Activated T-helper 17 cell treated with anti-CD3 and anti-CD28 coated beads, Interleukin-2, amount 50 U/mL, for 72 hours (primary cell): ENCODE measurements around the gene GSTM5. TPM values are rescaled to one million over a fixed set of nuclear protein-coding genes. Genes with fewer than 3 reads are reported as not detected.
"Not testable (repeated sequence)": the region's sequence is repeated elsewhere in the genome, so short reads cannot be mapped to it uniquely, and the experiment has no call there.

Source experiments
- ATAC-seq: fragments of 150-1000 bp; cut with Tn5 transposase; replicated peaks from 2 replicates; pipeline ENCODE4 v1.10.0; 2021; ENCODE audit warnings: mild to moderate bottlenecking, moderate library complexity
- H3K27ac Mint-ChIP-seq: one replicate; pipeline ENCODE4 v1.8.0; 2022; ENCODE audit warnings: mixed read lengths
- H3K27me3 Mint-ChIP-seq: one replicate; pipeline ENCODE4 v1.8.0; 2022; ENCODE audit warnings: mixed read lengths
- H3K36me3 Mint-ChIP-seq: one replicate; pipeline ENCODE4 v1.8.0; 2022; ENCODE audit warnings: low read depth, mild to moderate bottlenecking, mixed read lengths
- H3K4me1 Mint-ChIP-seq: one replicate; pipeline ENCODE4 v1.8.0; 2022; ENCODE audit warnings: mixed read lengths
- H3K4me3 Mint-ChIP-seq: one replicate; pipeline ENCODE4 v1.8.0; 2022; ENCODE audit warnings: mild to moderate bottlenecking, mixed read lengths
- H3K9me3 Mint-ChIP-seq: one replicate; pipeline ENCODE4 v1.8.0; 2022; ENCODE audit warnings: mixed read lengths
- total RNA-seq, 2 donors: library from RNA; stranded (reverse); gene quantifications; one replicate each; pipeline ENCODE4 v1.2.3, GENCODE V29; 2022

GSTM5 gene
- total RNA-seq, 2 donors from 2014 or later = not detected

DNA sequence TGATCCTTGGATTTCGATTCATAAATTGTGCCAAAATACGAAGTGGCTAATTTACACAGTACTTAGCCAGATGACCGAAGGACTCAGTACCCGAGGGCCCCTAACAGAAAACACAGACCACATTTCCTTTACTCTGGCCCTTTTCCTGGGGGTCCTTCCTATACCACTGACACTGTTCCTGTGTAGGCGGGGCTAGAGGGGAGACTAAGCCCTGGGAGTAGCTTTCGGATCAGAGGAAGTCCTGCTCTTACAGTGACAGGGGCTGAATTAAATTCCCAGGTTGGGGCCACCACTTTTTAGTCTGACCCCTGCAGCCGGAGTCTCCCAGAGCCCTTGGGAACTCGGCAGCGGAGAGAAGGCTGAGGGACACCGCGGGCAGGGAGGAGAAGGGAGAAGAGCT, 24.9 kb upstream of the GSTM5 start:
- not testable (repeated sequence) for H3K27ac Mint-ChIP-seq, H3K9me3 Mint-ChIP-seq, H3K4me1 Mint-ChIP-seq, ATAC-seq, H3K27me3 Mint-ChIP-seq, H3K36me3 Mint-ChIP-seq, H3K4me3 Mint-ChIP-seq

DNA sequence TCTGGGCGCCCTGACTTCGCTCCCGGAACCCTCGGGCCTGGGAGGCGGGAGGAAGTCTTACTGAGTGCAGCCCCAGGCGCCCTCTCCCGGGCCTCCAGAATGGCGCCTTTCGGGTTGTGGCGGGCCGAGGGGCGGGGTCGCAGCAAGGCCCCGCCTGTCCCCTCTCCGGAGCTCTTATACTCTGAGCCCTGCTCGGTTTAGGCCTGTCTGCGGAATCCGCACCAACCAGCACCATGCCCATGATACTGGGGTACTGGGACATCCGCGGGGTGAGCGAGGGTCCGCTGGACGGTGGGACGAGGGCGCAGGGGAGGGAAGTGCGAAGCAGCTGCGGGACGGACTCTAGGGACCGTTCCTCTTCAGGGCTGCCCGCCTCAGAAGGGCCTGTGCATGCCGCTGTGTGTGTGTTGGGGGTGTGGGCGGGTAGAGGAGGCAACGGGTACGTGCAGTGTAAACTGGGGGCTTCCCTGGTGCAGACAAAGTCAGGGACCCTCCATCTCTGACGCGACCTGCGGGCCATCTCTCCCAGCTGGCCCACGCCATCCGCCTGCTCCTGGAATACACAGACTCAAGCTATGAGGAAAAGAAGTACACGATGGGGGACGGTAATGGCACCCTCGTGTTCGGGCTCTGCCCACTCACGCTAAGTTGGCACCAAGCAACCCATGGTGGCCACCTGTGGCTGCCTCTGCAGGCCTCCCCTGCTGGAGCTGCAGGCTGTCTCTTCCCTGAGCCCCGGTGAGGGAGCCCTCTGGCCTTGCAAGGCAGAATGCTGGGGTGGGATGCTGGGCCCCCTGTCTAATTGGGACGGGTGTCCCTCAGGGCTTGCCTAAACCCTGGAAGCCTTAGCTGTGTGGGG, 24.2 kb upstream of the GSTM5 start, which contains the start of gene GSTM1:
Gene GSTM1, plus strand, starts transcription at position 177 of the 859 bp plus-strand sequence. Its CDS starts 57 bp downstream, at position 234.
- no peak within 1 kb of the TSS for H3K27ac Mint-ChIP-seq
- H3K36me3 Mint-ChIP-seq = no peaks in the 10 kb centered on the region
- H3K4me3 Mint-ChIP-seq = no peak within 1 kb of the TSS
- no peak for ATAC-seq
- H3K9me3 Mint-ChIP-seq = no peaks in the 10 kb centered on the region
- H3K4me1 Mint-ChIP-seq = no peaks in the 10 kb centered on the region
- H3K27me3 Mint-ChIP-seq = no peaks in the 10 kb centered on the region

DNA sequence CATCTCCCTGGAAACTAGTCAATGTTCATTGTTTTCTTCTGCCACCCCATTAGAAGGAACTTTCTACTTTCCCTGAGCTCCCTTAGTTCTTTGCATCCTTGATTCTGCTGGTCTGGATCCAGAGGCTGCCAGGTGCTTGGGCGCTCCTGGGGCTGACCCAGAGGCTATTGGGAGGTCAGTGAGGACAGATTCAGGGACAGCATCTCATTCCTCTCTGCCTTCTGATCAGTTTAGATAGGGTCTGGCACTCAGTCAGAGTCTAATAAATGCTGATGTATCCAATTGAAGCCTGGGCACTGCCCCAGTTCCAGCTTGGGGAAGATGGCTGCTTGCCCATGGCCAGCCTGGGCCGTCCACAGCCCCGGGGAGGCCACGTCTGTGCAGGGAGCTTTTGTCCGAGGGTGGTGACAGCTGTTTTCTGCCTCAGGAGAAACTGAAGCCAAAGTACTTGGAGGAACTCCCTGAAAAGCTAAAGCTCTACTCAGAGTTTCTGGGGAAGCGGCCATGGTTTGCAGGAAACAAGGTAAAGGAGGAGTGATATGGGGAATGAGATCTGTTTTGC, 22.1 kb upstream of the GSTM5 start:
- no peak overlapping the region for H3K4me3 Mint-ChIP-seq
- ATAC-seq = no peak
- no peaks in the 10 kb centered on the region for H3K36me3 Mint-ChIP-seq
- no peak overlapping the region for H3K27ac Mint-ChIP-seq
- no peaks in the 10 kb centered on the region for H3K4me1 Mint-ChIP-seq
- H3K27me3 Mint-ChIP-seq = no peaks in the 10 kb centered on the region
- no peaks in the 10 kb centered on the region for H3K9me3 Mint-ChIP-seq

DNA sequence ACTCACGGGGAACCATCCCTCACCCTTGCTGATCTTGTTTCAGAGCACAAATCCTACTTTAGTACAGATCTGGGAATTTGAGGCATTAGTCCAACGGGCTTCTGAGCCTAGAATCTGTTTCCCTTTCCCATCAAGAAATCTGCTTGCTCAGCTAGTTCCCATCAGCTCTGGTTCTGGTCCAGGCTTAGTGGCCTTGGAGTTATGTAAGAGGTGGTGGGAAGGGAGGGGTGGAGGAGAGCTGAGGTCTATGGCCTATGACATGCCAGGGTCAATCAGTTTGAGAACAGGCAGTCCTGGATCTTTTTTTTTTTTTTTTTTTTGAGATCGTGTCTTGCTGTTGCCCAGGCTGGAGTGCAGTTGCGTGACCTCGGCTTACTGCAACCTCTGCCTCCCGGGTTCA, 20.3 kb upstream of the GSTM5 start:
- Mint-ChIP-seq H3K27ac (no peak overlapping the region), H3K27me3 (no peaks in the 10 kb centered on the region), H3K4me3 (no peak overlapping the region), H3K9me3 (no peaks in the 10 kb centered on the region), H3K36me3 (no peaks in the 10 kb centered on the region), H3K4me1 (no peaks in the 10 kb centered on the region)
- ATAC-seq = no peak

DNA sequence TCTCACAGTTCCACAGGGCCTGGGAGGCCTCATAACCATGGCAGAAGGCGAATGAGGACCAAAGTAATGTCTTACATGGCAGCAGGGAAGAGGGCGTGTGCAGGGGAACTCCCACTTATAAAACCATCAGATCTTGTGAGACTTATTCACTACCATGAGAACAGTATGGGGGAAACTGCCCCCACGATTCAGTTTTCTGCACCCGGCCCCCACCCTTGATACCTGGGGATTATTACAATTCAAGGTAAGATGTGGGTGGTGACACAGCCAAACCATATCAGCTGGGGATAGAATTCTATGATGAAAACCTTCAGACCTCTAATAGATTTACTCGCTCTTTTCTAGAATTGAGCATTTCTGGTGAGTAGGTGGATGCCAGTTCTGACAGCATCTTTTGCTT, 17.7 kb upstream of the GSTM5 start:
- ATAC-seq, H3K9me3 Mint-ChIP-seq, H3K36me3 Mint-ChIP-seq, H3K4me1 Mint-ChIP-seq, H3K27me3 Mint-ChIP-seq, H3K4me3 Mint-ChIP-seq, H3K27ac Mint-ChIP-seq: not testable (repeated sequence)

DNA sequence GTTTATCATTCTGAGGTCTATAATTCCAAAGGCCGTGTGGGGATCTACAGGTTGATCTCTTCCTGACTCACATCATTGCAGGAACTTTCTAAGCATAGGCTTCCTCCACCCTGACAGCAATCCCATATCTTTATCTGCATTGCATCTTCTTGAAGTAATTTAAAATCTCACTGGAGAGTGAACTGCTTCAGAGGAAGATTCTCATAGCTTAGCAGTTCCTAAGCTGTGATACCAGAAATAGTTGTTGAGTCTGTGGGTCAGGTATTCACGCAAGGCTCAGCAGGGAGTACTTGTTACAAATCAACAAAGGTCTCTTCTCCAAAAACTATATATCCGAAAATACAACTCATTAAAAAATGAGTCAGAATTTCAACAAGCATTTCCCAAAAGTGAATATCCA, 16.9 kb upstream of the GSTM5 start:
- H3K4me3 Mint-ChIP-seq, H3K27ac Mint-ChIP-seq, H3K27me3 Mint-ChIP-seq, H3K9me3 Mint-ChIP-seq, H3K36me3 Mint-ChIP-seq, ATAC-seq, H3K4me1 Mint-ChIP-seq: not testable (repeated sequence)

DNA sequence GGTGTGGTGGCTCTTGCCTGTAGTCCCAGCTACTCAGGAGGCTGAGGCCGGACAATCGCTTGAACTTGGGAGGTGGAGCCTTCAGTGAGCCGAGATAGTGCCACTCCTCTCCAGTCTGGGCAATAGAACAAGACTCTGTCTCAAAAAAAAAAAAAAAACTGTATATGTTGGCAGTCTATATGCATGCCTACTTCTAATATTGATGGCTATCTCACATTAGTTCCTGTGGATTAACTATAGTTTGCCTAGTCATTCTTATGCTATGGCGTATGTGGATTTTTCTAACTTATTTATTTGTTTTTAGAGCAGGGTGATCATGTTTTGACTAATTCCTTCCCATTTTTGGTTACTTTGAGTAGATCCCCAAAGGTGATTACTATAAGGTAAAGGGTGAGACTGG, 15.0 kb upstream of the GSTM5 start:
- H3K9me3 Mint-ChIP-seq = no peaks in the 10 kb centered on the region
- H3K4me3 Mint-ChIP-seq = no peak overlapping the region
- no peak overlapping the region for H3K27ac Mint-ChIP-seq
- H3K27me3 Mint-ChIP-seq = no peaks in the 10 kb centered on the region
- ATAC-seq = no peak
- H3K4me1 Mint-ChIP-seq = no peaks in the 10 kb centered on the region
- H3K36me3 Mint-ChIP-seq = no peaks in the 10 kb centered on the region

DNA sequence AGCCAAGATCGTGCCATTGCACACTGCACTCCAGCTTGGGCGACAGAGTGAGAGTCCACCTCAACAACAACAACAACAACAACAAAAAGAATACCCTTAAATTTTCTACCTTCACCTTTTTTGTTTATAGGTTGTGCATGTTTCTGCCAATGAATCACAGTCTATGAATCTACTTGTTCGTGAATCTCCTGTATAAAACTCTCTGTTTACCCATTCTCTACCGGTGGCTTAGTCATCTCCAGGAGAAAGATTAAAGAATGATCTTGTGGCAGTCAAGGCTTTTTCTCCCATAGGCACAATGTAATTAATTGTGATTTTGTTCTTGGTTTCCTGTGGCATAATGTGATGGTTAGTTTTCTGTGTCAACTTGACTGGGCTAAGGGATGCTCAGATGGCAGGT, 14.2 kb upstream of the GSTM5 start:
- not testable (repeated sequence) for ATAC-seq, H3K27ac Mint-ChIP-seq, H3K9me3 Mint-ChIP-seq, H3K4me1 Mint-ChIP-seq, H3K36me3 Mint-ChIP-seq, H3K4me3 Mint-ChIP-seq, H3K27me3 Mint-ChIP-seq

DNA sequence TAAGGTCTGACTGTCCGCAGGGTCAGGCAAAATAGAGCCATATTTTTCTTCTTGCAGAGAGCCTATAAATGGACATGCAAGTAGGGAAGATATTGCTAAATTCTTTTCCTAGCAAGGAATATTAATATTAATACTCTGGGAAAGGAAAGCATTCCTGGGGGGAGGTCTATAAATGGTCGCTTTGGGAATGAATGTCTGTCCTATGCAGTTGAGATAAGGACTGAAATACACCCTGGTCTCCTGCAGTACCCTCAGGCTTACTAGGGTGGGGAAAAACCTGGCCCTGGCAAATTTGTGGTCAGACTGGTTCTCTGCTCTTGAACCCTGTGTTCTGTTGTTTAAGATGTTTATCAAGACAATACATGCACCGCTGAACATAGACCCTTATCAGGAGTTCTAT, 9.1 kb upstream of the GSTM5 start:
- H3K4me3 Mint-ChIP-seq, H3K27me3 Mint-ChIP-seq, H3K36me3 Mint-ChIP-seq, H3K9me3 Mint-ChIP-seq, H3K4me1 Mint-ChIP-seq, H3K27ac Mint-ChIP-seq, ATAC-seq: not testable (repeated sequence)

DNA sequence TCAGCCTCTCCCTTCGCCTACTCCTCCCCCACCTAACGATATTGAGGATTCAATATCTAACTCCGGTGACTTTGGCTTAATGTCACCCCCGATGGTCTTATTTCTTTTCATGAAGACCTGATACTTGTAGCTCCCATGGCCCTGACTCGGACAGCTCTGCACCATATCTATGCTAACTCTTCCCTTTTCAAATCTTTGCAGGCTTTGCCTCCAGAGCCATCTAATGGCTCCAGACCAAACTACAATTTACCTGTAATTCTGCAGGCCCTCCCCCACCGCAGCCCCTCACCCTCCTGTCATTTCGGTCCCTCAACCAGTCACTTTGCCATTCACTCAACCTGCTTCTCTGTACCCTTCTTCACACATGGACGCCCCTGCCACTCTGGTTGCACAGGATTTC, 7.9 kb upstream of the GSTM5 start:
- Mint-ChIP-seq H3K27ac (no peak overlapping the region), H3K27me3 (peaks cover 7% of the 10 kb centered on the region), H3K4me1 (no peaks in the 10 kb centered on the region), H3K9me3 (peaks cover 3% of the 10 kb centered on the region), H3K4me3 (no peak overlapping the region), H3K36me3 (no peaks in the 10 kb centered on the region)
- ATAC-seq = no peak

DNA sequence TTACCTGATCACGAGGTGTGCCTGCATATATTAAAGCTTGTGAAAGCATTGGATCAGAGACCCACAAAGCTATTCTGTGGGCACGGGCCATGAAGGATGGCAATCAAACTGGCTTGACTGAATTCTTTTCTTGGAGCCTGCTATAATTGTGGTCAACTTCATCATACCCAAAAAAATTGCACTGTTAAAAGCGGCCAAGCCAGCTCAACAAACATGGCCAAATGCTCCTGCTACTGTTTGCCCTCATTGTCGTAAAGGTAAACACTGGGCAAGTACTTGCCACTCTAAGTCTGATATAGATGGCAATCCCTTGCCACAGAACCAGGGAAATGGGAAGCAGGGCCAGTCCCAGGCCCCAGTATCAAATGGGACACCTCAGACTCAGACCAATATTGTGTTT, 6.6 kb upstream of the GSTM5 start:
- Mint-ChIP-seq H3K4me1 (no peaks in the 10 kb centered on the region), H3K27me3 (peaks cover 7% of the 10 kb centered on the region), H3K4me3 (no peak overlapping the region), H3K9me3 (peaks cover 3% of the 10 kb centered on the region), H3K27ac (no peak overlapping the region), H3K36me3 (no peaks in the 10 kb centered on the region)
- ATAC-seq = no peak

DNA sequence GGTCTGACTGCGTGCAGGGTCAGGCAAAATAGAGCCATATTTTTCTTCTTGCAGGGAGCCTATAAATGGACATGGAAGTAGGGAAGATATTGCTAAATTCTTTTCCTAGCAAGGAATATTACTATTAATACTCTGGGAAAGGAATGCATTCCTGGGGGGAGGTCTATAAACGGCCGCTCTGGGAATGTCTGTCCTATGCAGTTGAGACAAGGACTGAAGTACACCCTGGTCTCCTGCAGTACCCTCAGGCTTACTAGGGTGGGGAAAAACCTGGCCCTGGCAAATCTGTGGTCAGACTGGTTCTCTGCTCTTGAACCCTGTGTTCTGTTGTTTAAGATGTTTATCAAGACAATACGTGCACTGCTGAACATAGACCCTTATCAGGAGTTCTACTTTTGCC, 3.1 kb upstream of the GSTM5 start:
- not testable (repeated sequence) for H3K27ac Mint-ChIP-seq, H3K9me3 Mint-ChIP-seq, H3K4me3 Mint-ChIP-seq, H3K36me3 Mint-ChIP-seq, ATAC-seq, H3K4me1 Mint-ChIP-seq
- H3K27me3 Mint-ChIP-seq = peaks cover 14% of the 10 kb centered on the region

DNA sequence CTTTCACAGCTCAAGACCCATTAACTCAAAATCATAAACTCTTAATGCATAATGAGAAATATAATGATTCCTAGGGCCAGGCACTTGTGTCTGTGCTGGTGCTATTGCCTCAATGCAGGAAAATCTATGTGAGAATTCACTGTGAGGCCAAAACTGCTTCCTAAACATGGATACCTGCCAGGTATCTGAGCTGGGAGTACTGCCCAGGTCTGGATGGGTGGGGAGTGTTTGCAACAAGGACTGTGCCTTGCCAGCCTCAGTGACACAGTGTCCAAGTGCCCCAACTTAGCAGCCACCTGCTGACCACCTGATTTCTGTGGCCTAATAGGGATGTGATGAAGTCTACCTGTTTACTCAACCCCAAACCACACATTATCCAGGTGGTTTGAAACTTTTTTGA, 2.2 kb upstream of the GSTM5 start:
- H3K4me3 Mint-ChIP-seq, H3K4me1 Mint-ChIP-seq, ATAC-seq, H3K9me3 Mint-ChIP-seq, H3K36me3 Mint-ChIP-seq, H3K27ac Mint-ChIP-seq: not testable (repeated sequence)
- H3K27me3 Mint-ChIP-seq = peaks cover 14% of the 10 kb centered on the region

DNA sequence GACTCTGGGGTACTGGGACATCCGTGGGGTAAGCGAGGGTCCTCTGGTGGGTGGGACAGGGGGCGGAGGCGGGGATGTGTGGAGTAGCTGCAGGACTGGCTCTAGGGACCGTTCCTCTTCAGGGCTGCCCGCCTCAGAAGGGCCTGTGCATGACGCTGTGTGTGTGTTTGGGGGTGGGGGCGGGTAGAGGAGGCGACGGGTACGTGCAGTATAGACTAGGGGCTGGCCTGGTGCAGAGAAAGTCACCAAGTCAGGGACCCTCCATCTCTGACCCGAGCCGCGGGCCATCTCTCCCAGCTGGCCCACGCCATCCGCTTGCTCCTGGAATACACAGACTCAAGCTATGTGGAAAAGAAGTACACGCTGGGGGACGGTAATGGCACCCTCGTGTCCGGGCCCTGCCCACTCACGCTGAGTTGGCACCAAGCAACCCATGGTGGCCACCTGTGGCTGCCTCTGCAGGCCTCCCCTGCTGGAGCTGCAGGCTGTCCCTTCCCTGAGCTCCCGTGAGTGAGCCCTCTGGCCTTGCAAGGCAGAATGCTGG, 342 bp downstream of the GSTM5 start:
- no peak overlapping the region for H3K4me3 Mint-ChIP-seq
- no peaks in the 10 kb centered on the region for H3K4me1 Mint-ChIP-seq
- ATAC-seq = no peak
- H3K36me3 Mint-ChIP-seq = no peaks in the 10 kb centered on the region
- peaks cover 3% of the 10 kb centered on the region for H3K9me3 Mint-ChIP-seq
- no peak overlapping the region for H3K27ac Mint-ChIP-seq
- peaks cover 21% of the 10 kb centered on the region for H3K27me3 Mint-ChIP-seq

DNA sequence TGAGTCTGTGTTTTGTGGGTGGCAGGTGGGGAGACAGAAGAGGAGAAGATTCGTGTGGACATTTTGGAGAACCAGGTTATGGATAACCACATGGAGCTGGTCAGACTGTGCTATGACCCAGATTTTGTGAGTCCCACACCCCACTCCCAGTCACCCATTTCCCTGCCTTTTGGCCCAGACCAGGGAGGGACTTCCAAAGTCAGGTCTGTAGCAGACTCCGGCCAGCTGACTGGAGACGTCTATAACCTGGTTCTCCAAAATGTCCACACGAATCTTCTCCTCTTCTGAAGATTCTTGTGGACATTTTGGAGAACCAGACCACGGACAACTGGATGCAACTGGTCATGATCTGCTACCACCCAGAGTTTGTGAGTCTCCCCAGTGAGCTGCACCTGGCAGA, 1.6 kb downstream of the GSTM5 start:
- Mint-ChIP-seq H3K36me3 (no peaks in the 10 kb centered on the region), H3K4me3 (no peak overlapping the region), H3K4me1 (no peaks in the 10 kb centered on the region), H3K27ac (no peak overlapping the region), H3K9me3 (no peaks in the 10 kb centered on the region), H3K27me3 (peaks cover 24% of the 10 kb centered on the region)
- no peak for ATAC-seq
